Spleen (tissue), 7 donors: ENCODE data around the gene CEBPE.

ENCODE experiments used
- POLR2A ChIP-seq, 3 donors: fragments of 450-650 bp; IDR thresholded peaks; one replicate each; pipeline ENCODE4 v1.5.1; 2017; ENCODE audit warnings: antibody characterized with exemption in 3 of 3, mild to moderate bottlenecking in 1 of 3
- TF ChIP-seq, protein P1 (sequence below), 11 experiments: fragments of 200-600 bp in 7 of 11; fragments of 450-650 bp in 4 of 11; sonication (generic) in 4 of 11; IDR thresholded peaks in 8 of 11; conservative IDR thresholded peaks in 3 of 11; 1 replicate in 7 of 11; 2 replicates in 4 of 11; pipeline versions ENCODE4 v1.4.0 to v1.8.0; 2016 to 2021; ENCODE audit warnings: antibody characterized with exemption in 11 of 11, inconsistent platforms in 4 of 11, mild to moderate bottlenecking in 1 of 11
- donor health status: DM: no; HTN: no; CAD: no; lungs with moderate emphysema.
- donor health status: DM: no; HTN: no; CAD: no.
- donor health status: DM: no; HTN: no; CAD: no.

DNA sequence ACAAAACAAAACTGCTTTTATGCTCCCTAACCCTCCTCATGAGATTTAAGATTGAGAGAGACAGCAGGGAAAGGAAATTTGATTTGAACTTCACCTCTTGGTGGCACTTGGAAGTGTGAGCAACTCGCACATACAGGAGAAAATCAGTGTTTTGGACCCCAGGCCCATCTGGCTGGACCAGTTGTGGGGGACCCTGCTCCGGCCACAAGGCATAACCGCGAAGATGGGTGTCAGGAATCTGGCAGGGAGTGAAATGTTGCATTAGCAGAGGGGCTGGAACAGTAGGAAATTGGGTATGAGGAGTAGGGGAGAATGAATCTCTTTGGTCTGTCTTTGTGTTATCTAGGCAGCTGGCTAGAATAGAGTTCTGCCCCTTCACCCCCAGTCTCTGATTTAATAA lies 15.5 kb downstream of the CEBPE start:
- TF ChIP-seq, protein P1, sequence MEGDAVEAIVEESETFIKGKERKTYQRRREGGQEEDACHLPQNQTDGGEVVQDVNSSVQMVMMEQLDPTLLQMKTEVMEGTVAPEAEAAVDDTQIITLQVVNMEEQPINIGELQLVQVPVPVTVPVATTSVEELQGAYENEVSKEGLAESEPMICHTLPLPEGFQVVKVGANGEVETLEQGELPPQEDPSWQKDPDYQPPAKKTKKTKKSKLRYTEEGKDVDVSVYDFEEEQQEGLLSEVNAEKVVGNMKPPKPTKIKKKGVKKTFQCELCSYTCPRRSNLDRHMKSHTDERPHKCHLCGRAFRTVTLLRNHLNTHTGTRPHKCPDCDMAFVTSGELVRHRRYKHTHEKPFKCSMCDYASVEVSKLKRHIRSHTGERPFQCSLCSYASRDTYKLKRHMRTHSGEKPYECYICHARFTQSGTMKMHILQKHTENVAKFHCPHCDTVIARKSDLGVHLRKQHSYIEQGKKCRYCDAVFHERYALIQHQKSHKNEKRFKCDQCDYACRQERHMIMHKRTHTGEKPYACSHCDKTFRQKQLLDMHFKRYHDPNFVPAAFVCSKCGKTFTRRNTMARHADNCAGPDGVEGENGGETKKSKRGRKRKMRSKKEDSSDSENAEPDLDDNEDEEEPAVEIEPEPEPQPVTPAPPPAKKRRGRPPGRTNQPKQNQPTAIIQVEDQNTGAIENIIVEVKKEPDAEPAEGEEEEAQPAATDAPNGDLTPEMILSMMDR (IDR thresholded peaks at IDR 0.05 in 8 of 11, conservative IDR thresholded peaks at IDR 0.05 in 3 of 11) = no peak
- TF ChIP-seq POLR2A (IDR thresholded peaks at IDR 0.05) = no peak
